ENCODE results near the gene LYRM7. TPM values are rescaled to one million over a fixed set of nuclear protein-coding genes. Genes with fewer than 3 reads are reported as not detected.

LYRM7 gene
- total RNA-seq, 4 donors from 2014 or later, result 7.0 to 10.4 (median 8.0) TPM

DNA sequence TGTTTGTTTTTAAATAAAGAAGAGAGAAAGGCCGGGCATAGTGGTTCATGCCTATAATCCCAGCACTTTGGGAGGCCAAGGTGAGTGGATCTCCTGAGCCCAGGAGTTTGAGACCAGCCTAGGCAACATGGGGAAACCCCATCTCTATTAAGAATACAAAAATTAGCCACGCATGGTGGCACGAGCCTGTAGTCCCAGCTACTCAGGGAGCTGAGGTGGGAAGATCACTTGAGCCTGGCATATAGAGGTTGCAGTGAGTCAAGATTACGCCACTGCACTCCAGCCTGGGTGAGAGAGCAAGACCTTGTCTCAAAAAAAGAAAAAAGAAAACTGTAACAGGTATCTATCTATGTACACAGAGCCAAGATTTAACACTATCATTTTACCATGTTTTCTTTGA lies 58.9 kb downstream of the LYRM7 start:
- DNase-seq (ENCODE audit: low spot score in 2 of 2), result no peak

DNA sequence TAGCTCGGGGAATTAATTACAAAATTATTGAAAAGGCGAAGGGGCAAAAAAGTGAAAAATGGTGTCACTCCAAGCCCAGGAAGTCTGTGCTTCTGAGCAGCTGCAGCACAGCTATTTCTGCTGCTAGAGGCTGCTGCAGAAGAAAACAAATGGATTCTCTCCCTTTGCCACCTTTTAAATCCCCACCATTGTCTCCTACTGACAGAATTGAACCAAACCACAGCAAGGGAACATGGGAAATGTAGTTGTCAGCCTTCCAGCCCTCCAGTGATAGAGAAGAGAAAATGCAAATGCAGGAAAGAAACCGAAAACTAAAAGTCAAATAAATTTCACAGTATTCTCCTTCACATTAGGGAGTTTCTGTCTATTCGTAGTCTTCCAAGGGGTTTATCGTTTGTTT lies 59.7 kb downstream of the LYRM7 start:
- no peak for DNase-seq (ENCODE audit: low spot score in 2 of 2)

More for the DNA sequence above, 58.9 kb downstream of the LYRM7 start:
- TF ChIP-seq POLR2AphosphoS5 (IDR thresholded peaks at IDR 0.05), result no peak
- TF ChIP-seq EP300 (IDR thresholded peaks at IDR 0.05), result no peak
- TF ChIP-seq CTCF (IDR thresholded peaks at IDR 0.05), result no peak
- TF ChIP-seq POLR2A (IDR thresholded peaks at IDR 0.05), result no peak
- no peaks in the 10 kb centered on the region for H3K9me3 ChIP-seq
- no peaks in the 10 kb centered on the region for H3K36me3 ChIP-seq
- no peaks in the 10 kb centered on the region for H3K27me3 ChIP-seq
- no peak overlapping the region for H3K4me3 ChIP-seq
- H3K4me1 ChIP-seq, result peaks cover 4% of the 10 kb centered on the region
- WGBS, result 83% methylated on average over 4 of the region's 4 CpGs
- no peak overlapping the region for H3K27ac ChIP-seq

DNA sequence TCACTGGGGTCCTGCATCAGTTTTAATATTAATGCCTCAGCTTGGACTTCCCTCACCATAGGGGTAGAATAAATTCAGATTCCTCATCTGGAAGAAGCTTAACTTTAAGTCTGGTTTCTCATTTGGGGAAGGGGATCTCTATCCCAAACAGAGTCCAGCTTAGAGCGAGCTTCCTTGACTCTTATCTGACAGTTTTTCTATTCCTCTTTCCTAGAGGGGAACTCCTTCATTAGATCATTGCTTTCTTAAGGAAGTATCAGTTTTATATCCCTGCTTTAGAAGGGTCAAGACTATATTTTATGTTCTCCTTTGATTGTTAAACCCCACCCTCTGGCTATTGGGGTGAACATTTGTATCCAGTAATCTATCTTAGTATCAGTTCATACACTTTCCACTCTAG lies 68.9 kb downstream of the LYRM7 start:
- Histone ChIP-seq H3K27me3 (no peaks in the 10 kb centered on the region), H3K36me3 (no peaks in the 10 kb centered on the region), H3K27ac (no peak overlapping the region), H3K9me3 (no peaks in the 10 kb centered on the region), H3K4me1 (no peaks in the 10 kb centered on the region), H3K4me3 (no peak overlapping the region)
- TF ChIP-seq POLR2A (IDR thresholded peaks at IDR 0.05) (no peak), POLR2AphosphoS5 (IDR thresholded peaks at IDR 0.05) (no peak), CTCF (IDR thresholded peaks at IDR 0.05) (no peak), EP300 (IDR thresholded peaks at IDR 0.05) (no peak)
- WGBS, result 82% methylated on average over 1 of the region's 1 CpG
- DNase-seq (ENCODE audit: low spot score in 2 of 2), result no peak

More for the DNA sequence above, 59.7 kb downstream of the LYRM7 start:
- Histone ChIP-seq H3K36me3 (no peaks in the 10 kb centered on the region), H3K4me1 (peaks cover 4% of the 10 kb centered on the region), H3K4me3 (no peak overlapping the region), H3K27me3 (no peaks in the 10 kb centered on the region), H3K9me3 (no peaks in the 10 kb centered on the region), H3K27ac (no peak overlapping the region)
- WGBS, result 84% methylated on average over 5 of the region's 5 CpGs
- TF ChIP-seq POLR2AphosphoS5 (IDR thresholded peaks at IDR 0.05) (no peak), CTCF (IDR thresholded peaks at IDR 0.05) (no peak), EP300 (IDR thresholded peaks at IDR 0.05) (no peak)

DNA sequence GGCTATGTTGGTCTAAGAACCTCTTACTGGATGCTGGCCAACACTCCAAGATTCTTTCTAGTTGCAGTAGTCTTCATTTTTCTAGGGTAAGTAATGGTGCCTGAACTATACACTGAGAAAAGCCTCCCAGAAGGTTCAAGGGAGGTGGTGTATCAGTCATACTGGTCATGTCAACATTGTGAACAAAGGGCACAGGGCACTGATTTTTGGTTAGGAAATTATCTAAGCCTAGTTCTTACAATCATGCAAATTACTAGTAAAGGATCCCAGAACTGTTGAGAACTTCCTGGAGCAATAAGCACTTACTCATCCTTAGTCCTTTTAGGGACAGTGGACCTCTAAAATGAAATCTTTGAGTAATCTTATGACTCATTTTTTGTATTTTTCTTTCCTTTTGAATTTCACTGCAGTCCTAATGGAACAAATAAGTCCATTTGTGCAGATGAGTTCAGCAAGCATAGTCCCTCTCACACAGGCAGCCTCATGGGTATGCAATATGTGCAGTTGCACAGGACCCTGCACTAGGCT lies 72.0 kb downstream of the LYRM7 start:
- no peak overlapping the region for H3K4me3 ChIP-seq
- no peak for DNase-seq (ENCODE audit: low spot score in 2 of 2)
- H3K9me3 ChIP-seq, result no peaks in the 10 kb centered on the region
- H3K4me1 ChIP-seq, result no peaks in the 10 kb centered on the region
- no peak for TF ChIP-seq EP300 (IDR thresholded peaks at IDR 0.05)
- TF ChIP-seq POLR2AphosphoS5 (IDR thresholded peaks at IDR 0.05), result no peak
- no peak for TF ChIP-seq POLR2A (IDR thresholded peaks at IDR 0.05)
- TF ChIP-seq CTCF (IDR thresholded peaks at IDR 0.05), result no peak
- no peaks in the 10 kb centered on the region for H3K36me3 ChIP-seq
- H3K27me3 ChIP-seq, result no peaks in the 10 kb centered on the region
- H3K27ac ChIP-seq, result no peak overlapping the region

DNA sequence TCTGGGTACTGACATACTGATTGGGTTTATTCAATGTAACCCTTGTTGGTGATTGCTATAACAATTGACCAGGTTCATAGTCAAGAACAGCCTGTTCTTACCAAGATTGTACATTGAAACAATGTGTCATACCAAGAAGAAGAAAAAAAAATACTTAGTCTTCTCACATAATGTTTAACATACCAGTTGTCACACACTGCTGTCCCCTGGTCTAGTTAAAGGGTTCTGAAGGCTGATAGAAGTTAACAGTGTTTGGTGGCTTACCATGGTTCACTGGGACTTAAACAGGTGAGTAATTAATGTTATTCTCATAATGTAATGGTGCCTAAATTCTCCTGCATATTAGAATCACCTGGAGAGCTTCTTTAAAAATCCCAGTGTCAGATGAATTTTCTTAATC lies 74.6 kb downstream of the LYRM7 start:
- no peaks in the 10 kb centered on the region for H3K36me3 ChIP-seq
- no peak for DNase-seq (ENCODE audit: low spot score in 2 of 2)
- no peak overlapping the region for H3K27ac ChIP-seq
- H3K4me1 ChIP-seq, result no peaks in the 10 kb centered on the region
- no peaks in the 10 kb centered on the region for H3K27me3 ChIP-seq
- H3K9me3 ChIP-seq, result no peaks in the 10 kb centered on the region
- H3K4me3 ChIP-seq, result no peak overlapping the region
- no peak for TF ChIP-seq CTCF (IDR thresholded peaks at IDR 0.05)
- TF ChIP-seq POLR2A (IDR thresholded peaks at IDR 0.05), result no peak
- no peak for TF ChIP-seq EP300 (IDR thresholded peaks at IDR 0.05)
- TF ChIP-seq POLR2AphosphoS5 (IDR thresholded peaks at IDR 0.05), result no peak
